Activated CD4-positive, alpha-beta T cell treated with anti-CD3 and anti-CD28 coated beads for 48 hours (primary cell): ENCODE results near the gene NHERF1.

Experiments used
- DNase-seq: peaks from one replicate; pipeline ENCODE4 v3.0.0-alpha.2; 2020

NHERF1 gene

GRCh38 chr17:74748529-74749278, at the start of gene NHERF1:
Gene NHERF1 (plus strand): TSS chr17:74748628. CDS start chr17:74748847, 219 bp downstream.
- peak; percentile 95 for DNase-seq

DNA sequence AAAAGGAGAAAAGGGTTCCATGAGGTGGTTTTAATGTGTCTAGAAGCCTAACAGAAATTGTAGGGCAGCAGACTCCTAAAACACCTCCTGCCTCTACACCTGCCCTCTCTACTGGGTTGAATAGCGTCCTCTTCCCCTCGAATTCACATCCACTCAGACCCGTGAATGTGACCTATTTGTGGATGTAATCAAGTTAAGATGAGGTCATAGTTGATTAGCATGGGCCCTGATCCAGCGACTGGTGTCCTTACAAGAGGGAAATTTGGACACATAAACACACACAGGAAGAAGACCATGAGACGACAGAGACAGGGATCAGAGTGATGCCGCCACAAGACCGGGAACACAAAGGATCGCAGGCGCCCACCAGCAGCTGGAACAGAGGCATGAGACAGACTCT, 49.2 kb upstream of the NHERF1 start:
- DNase-seq: no peak

GRCh38 chr17:74702116-74702871, 46.1 kb upstream of the NHERF1 start:
- no peak for DNase-seq

DNA sequence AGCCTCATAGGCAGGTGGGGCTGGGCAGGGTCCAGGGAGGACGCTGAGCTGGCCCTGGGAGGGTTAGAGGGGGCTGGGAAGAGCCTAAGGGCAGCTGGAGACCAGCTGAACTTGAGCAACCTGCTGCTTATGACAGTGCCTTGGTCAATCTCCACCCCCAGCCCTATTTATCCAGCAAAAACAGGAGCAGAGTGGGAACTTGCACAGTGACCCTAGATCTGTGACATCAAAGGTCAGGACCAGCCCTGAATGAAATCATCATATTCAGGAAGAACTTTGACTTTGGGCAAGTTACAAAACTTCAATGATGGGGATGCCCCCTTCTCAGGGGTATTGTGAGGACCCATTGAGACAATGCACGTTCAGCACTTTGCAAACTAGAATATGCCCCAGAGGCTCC, 45.1 kb upstream of the NHERF1 start:
- DNase-seq: no peak

DNA sequence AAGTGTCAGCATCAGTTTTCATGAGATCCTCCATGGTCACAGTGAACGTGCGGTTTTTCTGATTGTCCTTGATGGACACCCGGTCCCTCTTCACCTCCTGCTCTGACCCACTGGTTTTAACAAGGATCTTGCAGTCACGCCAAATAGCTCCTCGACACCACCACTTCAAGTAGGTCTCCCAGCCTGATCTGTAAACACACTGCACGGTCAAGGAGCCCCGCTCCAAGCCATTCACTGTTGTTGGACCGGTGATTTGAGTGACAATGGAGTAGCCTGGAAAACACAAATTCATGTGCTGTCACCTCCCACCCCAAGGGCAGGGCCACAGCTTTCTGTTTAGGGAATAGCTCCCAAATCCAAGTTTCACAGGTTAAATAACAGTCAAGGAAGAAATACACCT, 43.9 kb upstream of the NHERF1 start:
- DNase-seq: no peak

- no peak for DNase-seq
These were observed 37.2 kb upstream of the NHERF1 start for GRCh38 chr17:74711058-74711824.

- DNase-seq: no peak
These were observed 36.1 kb upstream of the NHERF1 start for GRCh38 chr17:74712301-74712700.

DNA sequence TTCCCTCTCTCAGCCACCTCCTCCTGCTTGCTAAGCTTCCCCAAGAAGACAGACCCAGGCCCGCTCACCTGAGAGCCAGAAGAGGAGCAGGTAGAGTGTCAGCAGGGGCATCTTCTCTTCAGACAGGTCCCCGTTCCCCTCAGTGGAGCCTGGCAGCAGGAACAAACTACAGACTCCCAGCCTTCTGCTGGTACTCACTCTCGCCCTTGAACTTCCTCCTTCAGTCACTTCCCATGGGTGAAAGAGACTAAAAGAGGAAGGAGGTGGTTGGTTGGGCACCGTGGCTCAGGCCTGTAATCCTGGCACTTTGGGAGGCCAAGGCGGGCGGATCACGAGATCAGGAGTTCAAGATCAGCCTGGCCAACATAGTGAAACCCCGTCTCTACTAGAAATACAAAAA, 35.7 kb upstream of the NHERF1 start, which contains the start of gene CD300LF:
CD300LF (minus strand) TSS at position 168 of the 400 bp plus-strand sequence; CDS start at position 111, 57 bp downstream.
- no peak for DNase-seq

- DNase-seq: no peak
These were observed 35.2 kb upstream of the NHERF1 start for GRCh38 chr17:74713171-74713755.

DNA sequence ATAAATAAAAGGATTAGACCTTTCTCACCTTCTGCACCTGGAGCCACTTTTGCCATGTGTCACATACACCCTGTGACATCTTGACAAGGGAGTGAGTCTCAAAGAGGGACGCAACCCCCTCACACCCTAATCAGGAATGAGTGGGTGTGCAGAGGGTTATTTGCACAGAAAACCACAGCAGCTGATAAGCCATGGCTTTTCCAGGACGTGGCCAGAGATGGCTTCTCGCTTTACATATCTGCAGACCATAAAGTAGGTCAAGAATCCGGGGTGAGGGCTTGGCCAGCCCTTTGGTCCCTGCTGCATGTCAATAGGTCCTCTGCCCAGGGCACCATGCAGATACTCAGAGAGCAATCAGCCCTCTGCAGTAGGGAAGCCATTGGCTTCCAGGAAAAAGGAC, 33.3 kb upstream of the NHERF1 start:
- DNase-seq: no peak

DNA sequence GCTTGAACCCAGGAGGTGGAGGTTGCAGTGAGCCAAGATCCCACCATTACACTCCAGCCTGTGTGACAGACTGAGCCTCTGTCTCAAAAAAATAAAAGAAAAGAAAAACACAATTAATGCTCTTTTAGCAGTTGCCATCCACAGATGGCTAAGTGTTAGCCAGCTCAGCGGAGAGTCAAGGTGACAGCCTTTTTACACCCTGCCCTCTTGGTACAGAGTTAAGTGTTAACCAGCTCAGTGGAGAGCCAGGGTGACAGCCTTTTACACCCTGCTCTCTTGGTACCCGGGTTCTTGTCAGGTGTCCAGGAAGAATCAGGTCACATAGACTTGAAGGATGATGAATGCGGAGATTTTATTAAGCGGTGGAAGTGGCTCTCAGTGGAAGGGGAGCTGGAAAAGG, 27.9 kb upstream of the NHERF1 start:
- no peak for DNase-seq

- DNase-seq: no peak
These were observed 25.6 kb upstream of the NHERF1 start for GRCh38 chr17:74722782-74723181.

DNA sequence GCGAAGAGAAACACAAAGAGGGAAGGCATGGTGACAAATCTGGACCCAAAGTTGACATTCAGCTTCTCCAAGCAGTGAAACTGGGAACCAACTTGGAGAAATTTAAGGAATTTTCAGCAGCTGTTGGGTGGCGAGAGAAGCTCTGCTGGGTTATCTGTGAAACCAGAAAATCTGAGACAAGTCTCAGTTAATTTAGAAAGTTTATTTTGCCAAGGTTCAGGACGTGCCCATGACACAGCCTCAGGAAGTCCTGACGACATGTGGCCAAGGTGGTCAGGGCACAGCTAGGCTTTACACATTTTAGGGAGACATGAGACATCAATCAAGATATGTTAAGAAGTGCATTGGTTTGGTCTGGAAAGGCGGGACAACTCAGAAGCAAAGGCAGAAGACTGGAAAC, 24.5 kb upstream of the NHERF1 start:
- no peak for DNase-seq

DNA sequence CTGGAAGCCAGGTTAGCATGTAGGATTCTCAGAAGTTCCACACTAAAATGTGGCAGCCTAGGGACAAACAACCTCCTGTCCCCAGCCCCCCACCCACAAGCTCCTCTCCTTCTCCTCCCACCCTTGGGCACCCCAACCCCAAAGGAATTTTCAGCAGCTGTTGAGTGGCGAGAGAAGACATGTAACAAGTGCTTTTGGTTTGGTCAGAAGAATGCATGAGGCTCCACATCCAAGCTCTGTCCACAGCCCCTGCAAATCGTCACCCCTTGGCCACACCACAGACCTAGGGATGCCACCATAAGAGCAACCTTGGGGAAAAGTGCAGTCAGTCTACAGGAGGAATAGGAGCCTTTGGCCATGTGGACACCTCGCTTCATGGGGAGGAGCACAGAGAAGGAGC, 23.3 kb upstream of the NHERF1 start:
- no peak for DNase-seq

DNA sequence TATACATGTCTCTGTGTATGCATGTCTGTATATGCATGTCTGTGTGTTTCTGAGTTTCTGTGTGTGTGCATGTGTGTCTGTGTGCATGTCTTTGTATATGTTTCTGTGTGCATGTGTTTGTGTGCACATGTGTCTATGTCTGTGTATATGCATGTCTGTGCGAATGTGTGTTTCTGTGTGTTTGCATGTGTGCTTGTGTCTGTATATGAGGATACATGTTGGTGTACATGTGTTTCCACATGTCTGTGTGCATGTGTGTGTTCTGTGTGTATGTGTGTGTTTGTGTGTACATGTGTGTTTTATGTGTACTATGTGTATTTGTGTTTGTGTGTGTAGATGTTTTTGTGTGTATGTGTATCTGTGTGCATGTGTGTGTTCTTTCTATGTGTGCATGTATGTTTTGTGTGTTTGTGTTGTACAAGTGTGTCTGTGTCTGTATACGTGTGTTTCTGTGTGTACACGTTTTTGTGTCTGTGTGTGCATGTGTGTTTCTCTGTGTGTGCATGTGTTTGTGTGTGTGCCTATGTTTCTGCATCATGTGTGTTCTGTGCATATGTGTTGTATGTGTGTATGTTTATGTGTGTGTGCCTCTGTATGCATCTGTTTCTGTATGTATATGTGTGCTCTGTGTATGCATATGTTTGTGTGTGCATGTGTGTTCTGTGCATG, 20.3 kb upstream of the NHERF1 start:
- no peak for DNase-seq

- DNase-seq: no peak
These were observed 19.7 kb upstream of the NHERF1 start for GRCh38 chr17:74728702-74729075.

DNA sequence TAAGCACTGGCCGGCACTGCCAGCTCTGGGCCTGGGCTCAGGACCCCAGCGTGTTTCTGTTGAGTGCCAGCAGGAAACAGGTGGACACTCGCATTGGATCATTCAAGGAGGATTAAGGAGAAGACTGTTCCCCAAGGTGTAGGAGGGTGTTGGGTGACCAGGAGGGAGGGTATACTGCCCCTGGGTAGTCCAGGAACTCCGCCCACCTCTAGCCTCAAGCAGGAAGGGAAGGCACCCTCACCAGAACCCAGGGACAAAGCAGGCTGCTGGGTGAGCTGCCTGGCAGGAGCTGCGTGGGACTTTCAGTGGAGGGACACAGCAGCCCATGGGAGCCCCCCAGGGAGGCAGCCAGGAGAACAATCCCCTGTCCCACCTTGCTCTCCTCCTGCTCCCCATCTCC, 19.1 kb upstream of the NHERF1 start:
- DNase-seq: no peak

DNA sequence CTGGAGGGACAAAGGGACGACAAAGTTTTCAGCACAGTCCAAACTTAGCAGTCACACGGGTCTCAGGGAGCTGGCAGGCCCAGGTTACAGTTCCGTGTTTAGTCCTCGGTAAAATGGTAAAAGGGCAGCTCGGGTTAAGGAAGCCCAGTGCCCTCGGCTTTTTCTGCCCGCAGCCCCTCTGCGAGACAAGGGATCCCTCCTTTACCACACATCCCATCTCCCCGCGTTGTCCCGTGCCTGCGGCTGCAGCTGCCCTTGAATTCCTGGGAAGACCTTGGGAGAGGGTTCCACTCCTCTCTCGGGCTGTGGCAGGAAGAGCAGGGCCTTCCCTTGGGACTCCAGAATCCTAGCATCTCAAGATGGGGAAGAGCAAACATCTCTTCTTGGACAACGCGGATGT, 18.6 kb upstream of the NHERF1 start:
- DNase-seq: no peak

DNA sequence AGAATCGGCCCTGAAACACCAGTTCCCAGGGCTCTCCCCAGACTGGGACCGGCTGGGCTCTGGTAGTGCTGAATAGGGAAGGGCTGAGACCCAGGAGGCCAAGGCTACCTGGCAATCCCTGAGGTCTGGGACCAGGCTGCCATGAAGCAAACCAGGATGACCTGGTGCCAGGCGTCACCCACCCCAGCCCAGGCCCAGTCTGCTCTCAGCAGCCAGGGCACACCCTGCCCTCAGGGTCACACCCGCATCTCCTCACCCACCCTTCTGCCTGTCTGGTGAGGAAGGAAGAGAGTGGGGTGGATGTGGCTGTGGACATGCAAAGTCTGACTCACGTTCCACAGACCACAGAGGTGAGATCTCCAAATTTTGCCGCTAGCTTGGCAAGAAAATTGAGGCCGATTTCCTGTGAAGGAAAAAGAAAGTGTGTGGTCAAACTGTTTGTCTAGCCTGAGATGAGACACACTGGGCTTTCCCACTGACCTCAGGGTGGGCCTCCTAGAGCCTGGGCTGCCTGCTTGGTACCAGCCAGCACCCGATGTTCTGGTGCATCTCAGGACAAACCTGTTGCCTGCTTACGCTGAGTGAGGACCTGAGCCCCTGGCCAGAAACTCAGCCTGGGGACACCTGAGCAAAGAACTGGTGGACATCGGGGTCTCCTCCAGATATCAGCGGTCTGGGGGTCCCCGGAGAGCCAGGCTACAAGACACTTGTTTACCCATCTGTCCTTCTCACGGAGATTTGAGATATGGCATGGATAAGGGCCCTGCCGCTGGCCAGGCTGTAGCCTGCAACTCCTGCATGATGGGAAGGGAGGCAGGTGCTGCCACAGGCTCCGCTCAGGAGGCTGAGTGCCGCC, 17.7 kb upstream of the NHERF1 start:
- DNase-seq: no peak

- DNase-seq: no peak
These were observed 17.2 kb upstream of the NHERF1 start for GRCh38 chr17:74731347-74731605.

GRCh38 chr17:74732042-74732867, 16.2 kb upstream of the NHERF1 start:
- no peak for DNase-seq
